Stimulated activated CD8-positive, alpha-beta memory T cell treated with anti-CD3 and anti-CD28 coated beads, Interleukin-15, amount 100 ng/mL, for 24 hours (primary cell): ENCODE measurements around the gene TUSC2.
A peak's percentile ranks its signal among the peaks of the same experiment; 100 is the strongest.
"Not testable (repeated sequence)": the region's sequence is repeated elsewhere in the genome, so short reads cannot be mapped to it uniquely, and the experiment has no call there.

Experiments used
- DNase-seq: peaks from one replicate; pipeline ENCODE4 v3.0.0-alpha.2; 2020; ENCODE audit warnings: low read depth

Gene TUSC2

GRCh38 chr3:50294089-50294488 is 33.9 kb downstream of the TUSC2 start:
- no peak for DNase-seq

- no peak for DNase-seq
These were observed 34.8 kb downstream of the TUSC2 start for GRCh38 chr3:50293079-50293801.

DNA sequence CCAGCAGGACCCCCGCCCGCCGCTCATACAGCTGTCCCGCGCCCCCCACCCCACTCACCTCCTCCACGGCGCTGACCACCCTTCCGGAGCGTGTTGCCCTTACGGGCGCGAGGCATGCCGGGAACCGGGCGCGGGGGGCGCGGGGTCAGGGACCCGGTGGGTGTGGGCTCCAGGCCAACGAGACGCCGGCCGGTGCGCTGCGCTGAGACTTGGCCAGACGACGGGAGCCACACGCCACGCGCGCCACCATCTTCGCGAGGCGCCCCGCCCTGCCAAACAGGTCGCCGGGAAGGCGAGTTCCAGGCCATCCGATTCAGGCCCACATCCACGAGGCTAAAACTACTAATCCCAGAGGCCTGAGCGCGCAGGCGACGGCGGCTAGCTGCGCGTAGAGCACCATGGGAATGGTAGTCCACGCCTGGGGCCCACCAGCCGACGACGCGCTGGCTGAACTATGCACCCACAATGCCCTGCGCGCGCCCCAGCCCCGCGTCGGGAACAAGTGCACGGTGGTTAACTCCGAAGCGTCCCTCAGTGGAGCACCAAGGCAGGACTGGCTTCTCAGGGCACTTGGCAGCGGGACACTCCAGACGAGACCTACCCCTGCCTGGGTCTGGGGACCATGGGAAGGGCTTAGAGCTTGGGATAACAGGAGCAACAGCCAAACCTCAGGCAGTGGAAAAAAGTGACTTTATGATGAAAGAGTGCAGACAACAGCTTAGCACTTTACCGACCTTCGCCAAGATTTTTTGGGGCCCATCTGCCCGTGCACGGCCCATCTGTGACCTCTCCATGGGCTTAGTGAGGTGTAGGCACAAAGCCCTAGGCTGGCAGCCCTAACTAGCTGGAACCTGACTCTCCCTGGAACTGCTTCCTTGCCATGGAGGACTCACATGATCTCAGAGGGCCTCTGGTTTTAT is 35.6 kb downstream of the TUSC2 start, which contains the start of gene IFRD2:
IFRD2 (minus strand) TSS at position 271 of the 920 bp plus-strand sequence; CDS start at position 116, 155 bp downstream.
- peak; percentile 75 for DNase-seq

- DNase-seq = no peak
These were observed 37.8 kb downstream of the TUSC2 start for GRCh38 chr3:50290161-50290641.

GRCh38 chr3:50289130-50289529 is 38.9 kb downstream of the TUSC2 start:
- DNase-seq = no peak

GRCh38 chr3:50288387-50289007 is 39.5 kb downstream of the TUSC2 start:
- no peak for DNase-seq

- no peak for DNase-seq
These were observed 40.8 kb downstream of the TUSC2 start for GRCh38 chr3:50287262-50287661.

- no peak for DNase-seq
These were observed 41.4 kb downstream of the TUSC2 start for GRCh38 chr3:50286322-50287227.

- DNase-seq = not testable (repeated sequence)
These were observed 43.9 kb downstream of the TUSC2 start for GRCh38 chr3:50284121-50284520.

DNA sequence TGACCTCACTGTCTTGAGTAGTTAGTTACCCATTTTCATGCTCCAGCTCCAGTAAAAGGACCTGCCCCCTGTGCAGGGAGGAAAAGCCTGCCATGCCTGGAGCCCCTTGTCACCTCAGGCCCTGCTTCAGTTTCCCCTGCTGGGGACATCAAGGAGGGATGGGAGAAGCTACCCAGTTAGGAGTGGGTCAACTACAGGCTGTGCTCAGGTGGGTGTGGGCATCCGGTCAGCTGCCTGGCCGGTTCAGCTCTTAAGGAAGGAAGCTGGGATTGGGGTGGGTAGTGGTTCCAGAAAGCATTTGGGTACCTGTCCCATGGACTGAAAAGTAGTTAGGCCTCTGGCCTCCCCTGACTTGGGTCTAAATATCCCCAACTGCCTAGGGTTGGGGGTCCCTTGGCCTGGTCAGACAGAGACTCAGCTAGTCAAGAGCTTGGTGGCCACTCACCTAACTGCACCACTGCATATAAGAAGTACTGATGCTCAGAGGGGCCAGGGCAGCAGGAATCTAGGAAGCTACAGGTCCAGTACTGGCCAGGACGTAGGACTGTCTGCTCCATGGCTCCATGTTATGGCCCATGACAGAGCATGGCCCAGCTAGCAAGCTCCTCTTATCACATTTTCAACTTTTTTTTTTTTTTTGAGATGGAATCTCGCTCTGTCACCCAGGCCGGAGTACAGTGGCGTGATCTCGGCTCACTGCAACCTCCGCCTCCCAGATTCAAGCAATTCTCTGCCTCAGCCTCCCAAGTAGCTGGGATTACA is 48.6 kb downstream of the TUSC2 start:
- DNase-seq = no peak

DNA sequence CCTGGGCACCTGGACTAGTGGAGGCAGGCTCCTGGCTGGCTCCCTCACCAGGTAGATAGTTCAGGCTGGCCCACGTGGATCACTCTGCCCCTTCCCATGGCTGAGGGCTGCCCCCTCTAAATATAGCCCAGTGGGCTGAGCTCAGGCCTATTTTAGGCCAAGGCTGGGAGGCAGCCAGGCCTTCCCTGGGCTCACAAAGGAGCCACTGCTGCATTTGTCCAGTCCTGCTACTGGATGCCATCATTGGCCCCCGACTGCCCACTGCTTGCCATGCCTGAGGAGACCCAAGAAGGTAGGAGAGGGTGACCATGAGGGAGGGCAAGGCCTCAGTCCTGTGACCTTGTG is 49.2 kb downstream of the TUSC2 start, which contains the start of gene LSMEM2:
LSMEM2 (plus strand) TSS at position 208 of the 345 bp plus-strand sequence; CDS start at position 235, 27 bp downstream.
- DNase-seq = no peak

- no peak for DNase-seq
These were observed 49.7 kb downstream of the TUSC2 start for GRCh38 chr3:50278123-50278879.

GRCh38 chr3:50276762-50277101 is 51.3 kb downstream of the TUSC2 start:
- DNase-seq = no peak

DNA sequence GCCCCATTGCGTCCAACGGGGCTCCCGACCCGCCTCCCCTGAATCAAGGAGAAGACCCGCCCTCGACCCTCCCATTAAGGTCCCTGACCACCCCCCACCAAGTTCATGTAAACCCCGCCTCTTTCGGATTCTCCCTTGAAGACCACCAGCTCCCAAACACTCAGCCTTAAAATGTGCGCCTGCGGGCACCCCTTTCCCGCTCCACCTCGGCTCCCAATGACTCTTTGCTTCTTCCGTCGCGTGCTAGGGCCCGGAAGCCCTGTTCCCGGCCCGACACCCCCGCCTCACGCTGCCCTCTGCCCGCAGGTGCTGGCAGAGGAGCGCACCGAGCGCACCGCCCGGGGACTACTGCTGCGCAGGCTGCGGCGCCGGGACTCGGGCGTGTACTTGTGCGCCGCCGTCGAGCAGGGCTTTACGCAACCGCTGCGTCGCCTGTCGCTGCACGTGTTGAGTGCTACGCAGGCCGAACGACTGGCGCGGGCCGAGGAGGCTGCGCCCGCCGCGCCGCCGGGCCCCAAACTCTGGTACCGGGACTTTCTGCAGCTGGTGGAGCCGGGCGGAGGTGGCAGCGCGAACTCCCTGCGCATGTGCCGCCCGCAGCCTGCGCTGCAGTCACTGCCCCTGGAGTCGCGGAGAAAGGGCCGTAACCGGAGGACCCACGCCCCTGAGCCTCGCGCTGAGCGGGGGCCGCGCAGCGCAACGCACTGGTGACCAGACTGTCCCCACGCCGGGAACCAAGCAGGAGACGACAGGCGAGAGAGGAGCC is 51.8 kb downstream of the TUSC2 start:
- no peak for DNase-seq

- no peak for DNase-seq
These were observed 52.7 kb downstream of the TUSC2 start for GRCh38 chr3:50275141-50275995.
